Liver (tissue), 3 donors: ENCODE data around the gene PRXL2C.

Experiments
- EGR1 ChIP-seq, 2 donors: IDR thresholded peaks; 2 replicates each; pipeline ENCODE4 v1.6.1; 2016 to 2018; ENCODE audit warnings: antibody characterized with exemption in 2 of 2, low read depth in 2 of 2
- FOXA1 ChIP-seq: IDR thresholded peaks from 2 replicates; pipeline ENCODE4 v1.6.1; 2016; ENCODE audit warnings: antibody characterized with exemption
- HNF4G ChIP-seq: IDR thresholded peaks from 2 replicates; pipeline ENCODE4 v1.6.1; 2016; ENCODE audit warnings: antibody characterized with exemption
- JUND ChIP-seq, 2 donors: IDR thresholded peaks; 2 replicates each; pipeline ENCODE4 v1.6.1; 2016; ENCODE audit warnings: antibody characterized with exemption in 2 of 2
- RAD21 ChIP-seq, 2 donors: IDR thresholded peaks; 2 replicates each; pipeline ENCODE4 v1.6.1; 2016; ENCODE audit warnings: antibody characterized with exemption in 2 of 2, mild to moderate bottlenecking in 2 of 2
- TF ChIP-seq, protein P1 (sequence below): fragments of 150-350 bp; IDR thresholded peaks from 2 replicates; pipeline ENCODE4 v1.5.1; 2017; ENCODE audit warnings: improper control_type of control experiment, low read depth, low read length; ENCODE audit not compliant: missing input control
- TF ChIP-seq, protein P2 (sequence below): IDR thresholded peaks from 2 replicates; pipeline ENCODE4 v1.6.1; 2016; ENCODE audit warnings: antibody characterized with exemption
- TF ChIP-seq, protein P3 (sequence below): IDR thresholded peaks from 2 replicates; pipeline ENCODE4 v1.6.1; 2016; ENCODE audit warnings: antibody characterized with exemption, mild to moderate bottlenecking
- TF ChIP-seq, protein P4 (sequence below): IDR thresholded peaks from 2 replicates; pipeline ENCODE4 v1.6.1; 2016; ENCODE audit warnings: antibody characterized with exemption
- donor health status: healthy.
- donor health status: healthy.

DNA sequence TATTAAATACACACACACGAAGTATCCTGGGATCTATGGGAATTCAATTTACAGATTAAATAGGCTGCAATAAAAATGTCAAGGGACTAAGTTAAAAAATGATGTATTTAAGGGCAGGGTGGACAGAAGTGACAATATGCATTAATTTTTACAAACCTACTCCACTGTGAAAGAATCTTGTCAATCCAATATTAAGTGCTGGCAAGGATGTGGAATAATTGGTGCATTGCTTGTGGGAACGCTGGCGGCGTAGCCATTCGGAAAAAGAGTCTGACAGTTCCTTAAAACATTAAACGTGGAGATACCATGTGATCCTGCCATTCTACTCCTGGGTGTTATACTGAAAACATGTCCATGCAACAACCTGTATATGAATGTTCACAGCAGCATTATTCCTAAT, 39.7 kb downstream of the PRXL2C start:
- TF ChIP-seq, protein P1, sequence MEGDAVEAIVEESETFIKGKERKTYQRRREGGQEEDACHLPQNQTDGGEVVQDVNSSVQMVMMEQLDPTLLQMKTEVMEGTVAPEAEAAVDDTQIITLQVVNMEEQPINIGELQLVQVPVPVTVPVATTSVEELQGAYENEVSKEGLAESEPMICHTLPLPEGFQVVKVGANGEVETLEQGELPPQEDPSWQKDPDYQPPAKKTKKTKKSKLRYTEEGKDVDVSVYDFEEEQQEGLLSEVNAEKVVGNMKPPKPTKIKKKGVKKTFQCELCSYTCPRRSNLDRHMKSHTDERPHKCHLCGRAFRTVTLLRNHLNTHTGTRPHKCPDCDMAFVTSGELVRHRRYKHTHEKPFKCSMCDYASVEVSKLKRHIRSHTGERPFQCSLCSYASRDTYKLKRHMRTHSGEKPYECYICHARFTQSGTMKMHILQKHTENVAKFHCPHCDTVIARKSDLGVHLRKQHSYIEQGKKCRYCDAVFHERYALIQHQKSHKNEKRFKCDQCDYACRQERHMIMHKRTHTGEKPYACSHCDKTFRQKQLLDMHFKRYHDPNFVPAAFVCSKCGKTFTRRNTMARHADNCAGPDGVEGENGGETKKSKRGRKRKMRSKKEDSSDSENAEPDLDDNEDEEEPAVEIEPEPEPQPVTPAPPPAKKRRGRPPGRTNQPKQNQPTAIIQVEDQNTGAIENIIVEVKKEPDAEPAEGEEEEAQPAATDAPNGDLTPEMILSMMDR = no peak
- TF ChIP-seq JUND (IDR thresholded peaks at IDR 0.05) (no peak), EGR1 (IDR thresholded peaks at IDR 0.05; ENCODE audit: low read depth in 2 of 2) (no peak), FOXA1 (no peak), RAD21 (IDR thresholded peaks at IDR 0.05) (no peak), HNF4G (no peak)
- TF ChIP-seq, protein P2, sequence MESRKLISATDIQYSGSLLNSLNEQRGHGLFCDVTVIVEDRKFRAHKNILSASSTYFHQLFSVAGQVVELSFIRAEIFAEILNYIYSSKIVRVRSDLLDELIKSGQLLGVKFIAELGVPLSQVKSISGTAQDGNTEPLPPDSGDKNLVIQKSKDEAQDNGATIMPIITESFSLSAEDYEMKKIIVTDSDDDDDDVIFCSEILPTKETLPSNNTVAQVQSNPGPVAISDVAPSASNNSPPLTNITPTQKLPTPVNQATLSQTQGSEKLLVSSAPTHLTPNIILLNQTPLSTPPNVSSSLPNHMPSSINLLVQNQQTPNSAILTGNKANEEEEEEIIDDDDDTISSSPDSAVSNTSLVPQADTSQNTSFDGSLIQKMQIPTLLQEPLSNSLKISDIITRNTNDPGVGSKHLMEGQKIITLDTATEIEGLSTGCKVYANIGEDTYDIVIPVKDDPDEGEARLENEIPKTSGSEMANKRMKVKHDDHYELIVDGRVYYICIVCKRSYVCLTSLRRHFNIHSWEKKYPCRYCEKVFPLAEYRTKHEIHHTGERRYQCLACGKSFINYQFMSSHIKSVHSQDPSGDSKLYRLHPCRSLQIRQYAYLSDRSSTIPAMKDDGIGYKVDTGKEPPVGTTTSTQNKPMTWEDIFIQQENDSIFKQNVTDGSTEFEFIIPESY = no peak
- TF ChIP-seq, protein P3, sequence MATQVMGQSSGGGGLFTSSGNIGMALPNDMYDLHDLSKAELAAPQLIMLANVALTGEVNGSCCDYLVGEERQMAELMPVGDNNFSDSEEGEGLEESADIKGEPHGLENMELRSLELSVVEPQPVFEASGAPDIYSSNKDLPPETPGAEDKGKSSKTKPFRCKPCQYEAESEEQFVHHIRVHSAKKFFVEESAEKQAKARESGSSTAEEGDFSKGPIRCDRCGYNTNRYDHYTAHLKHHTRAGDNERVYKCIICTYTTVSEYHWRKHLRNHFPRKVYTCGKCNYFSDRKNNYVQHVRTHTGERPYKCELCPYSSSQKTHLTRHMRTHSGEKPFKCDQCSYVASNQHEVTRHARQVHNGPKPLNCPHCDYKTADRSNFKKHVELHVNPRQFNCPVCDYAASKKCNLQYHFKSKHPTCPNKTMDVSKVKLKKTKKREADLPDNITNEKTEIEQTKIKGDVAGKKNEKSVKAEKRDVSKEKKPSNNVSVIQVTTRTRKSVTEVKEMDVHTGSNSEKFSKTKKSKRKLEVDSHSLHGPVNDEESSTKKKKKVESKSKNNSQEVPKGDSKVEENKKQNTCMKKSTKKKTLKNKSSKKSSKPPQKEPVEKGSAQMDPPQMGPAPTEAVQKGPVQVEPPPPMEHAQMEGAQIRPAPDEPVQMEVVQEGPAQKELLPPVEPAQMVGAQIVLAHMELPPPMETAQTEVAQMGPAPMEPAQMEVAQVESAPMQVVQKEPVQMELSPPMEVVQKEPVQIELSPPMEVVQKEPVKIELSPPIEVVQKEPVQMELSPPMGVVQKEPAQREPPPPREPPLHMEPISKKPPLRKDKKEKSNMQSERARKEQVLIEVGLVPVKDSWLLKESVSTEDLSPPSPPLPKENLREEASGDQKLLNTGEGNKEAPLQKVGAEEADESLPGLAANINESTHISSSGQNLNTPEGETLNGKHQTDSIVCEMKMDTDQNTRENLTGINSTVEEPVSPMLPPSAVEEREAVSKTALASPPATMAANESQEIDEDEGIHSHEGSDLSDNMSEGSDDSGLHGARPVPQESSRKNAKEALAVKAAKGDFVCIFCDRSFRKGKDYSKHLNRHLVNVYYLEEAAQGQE = no peak
- TF ChIP-seq, protein P4, sequence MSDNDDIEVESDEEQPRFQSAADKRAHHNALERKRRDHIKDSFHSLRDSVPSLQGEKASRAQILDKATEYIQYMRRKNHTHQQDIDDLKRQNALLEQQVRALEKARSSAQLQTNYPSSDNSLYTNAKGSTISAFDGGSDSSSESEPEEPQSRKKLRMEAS = no peak
